H9 (cell line): ENCODE measurements around the gene TRMT1. TPM values are rescaled to one million over a fixed set of nuclear protein-coding genes. Genes with fewer than 3 reads are reported as not detected.

Experiments used
- DNase-seq: peaks from one replicate; pipeline ENCODE4 v3.0.0-alpha.2; 2017
- H2AFZ ChIP-seq: one replicate; pipeline ENCODE4 v1.6.1; 2013; ENCODE audit warnings: mild to moderate bottlenecking, low read length, control low read depth, moderate library complexity
- H2AK5ac ChIP-seq: 2 replicates; pipeline ENCODE4 v1.6.1; 2013; ENCODE audit warnings: low read length, control low read depth, mixed read lengths; ENCODE audit not compliant: insufficient read length
- H2BK120ac ChIP-seq: one replicate; pipeline ENCODE4 v1.6.1; 2013; ENCODE audit warnings: low read depth, mild to moderate bottlenecking, low read length, control low read depth, inconsistent platforms; ENCODE audit not compliant: poor library complexity, severe bottlenecking
- H2BK12ac ChIP-seq: 2 replicates; pipeline ENCODE4 v1.6.1; 2013; ENCODE audit warnings: low read length, control low read depth, mixed read lengths, low read depth; ENCODE audit not compliant: insufficient read length
- H2BK15ac ChIP-seq: 2 replicates; pipeline ENCODE4 v1.6.1; 2013; ENCODE audit warnings: low read depth, low read length, control low read depth
- H2BK20ac ChIP-seq: one replicate; pipeline ENCODE4 v1.6.1; 2013; ENCODE audit warnings: low read depth, mild to moderate bottlenecking, low read length, control low read depth, inconsistent platforms; ENCODE audit not compliant: poor library complexity, severe bottlenecking
- H2BK5ac ChIP-seq: 2 replicates; pipeline ENCODE4 v1.6.1; 2013; ENCODE audit warnings: low read length, control low read depth, mixed read lengths; ENCODE audit not compliant: insufficient read length
- H3K14ac ChIP-seq: 2 replicates; pipeline ENCODE4 v1.6.1; 2013; ENCODE audit warnings: low read length, control low read depth; ENCODE audit not compliant: insufficient read depth
- H3K18ac ChIP-seq: 2 replicates; pipeline ENCODE4 v1.6.1; 2013; ENCODE audit warnings: low read depth, mild to moderate bottlenecking, mixed read lengths, low read length, control low read depth; ENCODE audit not compliant: insufficient read length
- H3K23ac ChIP-seq: 2 replicates; pipeline ENCODE4 v1.6.1; 2013; ENCODE audit warnings: low read length, control low read depth, mixed read lengths, low read depth; ENCODE audit not compliant: insufficient read length
- H3K23me2 ChIP-seq: 2 replicates; pipeline ENCODE4 v1.6.1; 2013; ENCODE audit warnings: low read depth, mild to moderate bottlenecking, mixed read lengths, low read length, control low read depth; ENCODE audit not compliant: insufficient read length, poor library complexity, severe bottlenecking
- H3K27ac ChIP-seq: 2 replicates; pipeline ENCODE4 v1.5.1; 2013; ENCODE audit warnings: low read length, control low read depth, mixed read lengths, low read depth; ENCODE audit not compliant: insufficient read length
- H3K27me3 ChIP-seq: 2 replicates; pipeline ENCODE4 v1.6.1; 2013; ENCODE audit warnings: low read length, control low read depth, inconsistent platforms; ENCODE audit not compliant: insufficient read depth
- H3K4ac ChIP-seq: 2 replicates; pipeline ENCODE4 v1.6.1; 2013; ENCODE audit warnings: low read depth, mild to moderate bottlenecking, control low read depth, inconsistent platforms, low read length, moderate library complexity
- H3K4me1 ChIP-seq: 2 replicates; pipeline ENCODE4 v1.6.1; 2013; ENCODE audit warnings: low read length, control low read depth, inconsistent platforms; ENCODE audit not compliant: insufficient read depth
- H3K4me2 ChIP-seq: 2 replicates; pipeline ENCODE4 v1.6.1; 2013; ENCODE audit warnings: low read length, control low read depth, mixed read lengths; ENCODE audit not compliant: insufficient read length, insufficient read depth
- H3K56ac ChIP-seq: 2 replicates; pipeline ENCODE4 v1.6.1; 2013; ENCODE audit warnings: low read depth, mild to moderate bottlenecking, mixed read lengths, low read length, control low read depth; ENCODE audit not compliant: insufficient read length
- H3K79me1 ChIP-seq: 2 replicates; pipeline ENCODE4 v1.6.1; 2013; ENCODE audit warnings: low read depth, mild to moderate bottlenecking, moderate library complexity, low read length, control low read depth, inconsistent platforms; ENCODE audit not compliant: insufficient read depth, poor library complexity, severe bottlenecking
- H3K79me2 ChIP-seq: 2 replicates; pipeline ENCODE4 v1.6.1; 2013; ENCODE audit warnings: low read length, control low read depth, inconsistent platforms; ENCODE audit not compliant: insufficient read depth
- H3K9ac ChIP-seq: 2 replicates; pipeline ENCODE4 v1.6.1; 2013; ENCODE audit warnings: low read length, control low read depth, mixed read lengths; ENCODE audit not compliant: insufficient read length; ENCODE audit errors: extremely low read depth
- H3K9me3 ChIP-seq: one replicate; pipeline ENCODE4 v1.6.1; 2013; ENCODE audit warnings: low read depth, low read length, inconsistent platforms; ENCODE audit not compliant: control insufficient read depth
- H3T11ph ChIP-seq: one replicate; pipeline ENCODE4 v1.6.1; 2013; ENCODE audit warnings: mild to moderate bottlenecking, low read length, control low read depth, inconsistent platforms
- H4K20me1 ChIP-seq: one replicate; pipeline ENCODE4 v1.6.1; 2013; ENCODE audit not compliant: control insufficient read depth, insufficient read length, insufficient read depth
- H4K5ac ChIP-seq: 2 replicates; pipeline ENCODE4 v1.6.1; 2013; ENCODE audit warnings: low read depth, mild to moderate bottlenecking, mixed read lengths, low read length, control low read depth; ENCODE audit not compliant: insufficient read length
- H4K8ac ChIP-seq: replicated peaks from 2 replicates; pipeline ENCODE4 v1.6.1; 2013; ENCODE audit warnings: low read length, control low read depth, mixed read lengths, low read depth; ENCODE audit not compliant: insufficient read length
- H4K91ac ChIP-seq: 2 replicates; pipeline ENCODE4 v1.6.1; 2013; ENCODE audit warnings: low read depth, mild to moderate bottlenecking, moderate library complexity, mixed read lengths, low read length, control low read depth; ENCODE audit not compliant: insufficient read length
- H3K27ac Mint-ChIP-seq, 3 experiments: 2 replicates in 2 of 3; 3 replicates in 1 of 3; pipeline ENCODE4 v1.8.0; 2020 to 2021; ENCODE audit warnings: mixed read lengths in 3 of 3, mild to moderate bottlenecking in 1 of 3, moderate library complexity in 1 of 3
- H3K27me3 Mint-ChIP-seq: 2 replicates; pipeline ENCODE4 v1.8.0; 2021; ENCODE audit warnings: low read depth, mild to moderate bottlenecking, moderate library complexity, mixed read lengths
- H3K36me3 Mint-ChIP-seq, 3 experiments: 2 replicates in 2 of 3; 3 replicates in 1 of 3; pipeline ENCODE4 v1.8.0; 2020 to 2021; ENCODE audit warnings: low read depth in 3 of 3, mixed read lengths in 3 of 3; ENCODE audit not compliant: insufficient read depth in 1 of 3
- H3K4me1 Mint-ChIP-seq, 2 experiments: 2 replicates each; pipeline ENCODE4 v1.8.0; 2020; ENCODE audit warnings: mixed read lengths in 2 of 2
- H3K4me3 Mint-ChIP-seq, 2 experiments: 2 replicates in 1 of 2; 3 replicates in 1 of 2; pipeline ENCODE4 v1.8.0; 2020 to 2021; ENCODE audit warnings: mild to moderate bottlenecking in 2 of 2, mixed read lengths in 2 of 2, moderate library complexity in 1 of 2
- H3K9me3 Mint-ChIP-seq, 2 experiments: 2 replicates in 1 of 2; 3 replicates in 1 of 2; pipeline ENCODE4 v1.8.0; 2020; ENCODE audit warnings: mild to moderate bottlenecking in 2 of 2, mixed read lengths in 2 of 2, moderate library complexity in 1 of 2
- CTCF ChIP-seq: fragments of 200-600 bp; sonication (generic); conservative IDR thresholded peaks from 3 replicates; pipeline ENCODE4 v1.8.0; 2021; ENCODE audit warnings: antibody characterized with exemption, mild to moderate bottlenecking
- total RNA-seq: library from RNA; stranded (reverse); gene quantifications from 2 replicates; pipeline ENCODE4 v1.2.1, GENCODE V29; 2021

TRMT1 gene
- total RNA-seq, 1 experiment from 2014 or later, result 95.7 TPM

- no peaks in the 10 kb centered on the region for H3K36me3 Mint-ChIP-seq
- H3K27me3 ChIP-seq, result peaks cover 31% of the 10 kb centered on the region
- H2BK15ac ChIP-seq, result no peak overlapping the region
- H3K4me2 ChIP-seq, result no peak overlapping the region
- peaks cover 91% of the 10 kb centered on the region for H3K27me3 Mint-ChIP-seq
- H3T11ph ChIP-seq, result no peak overlapping the region
- no peaks in the 10 kb centered on the region for H3K9me3 ChIP-seq
- TF ChIP-seq CTCF, result no peak
- H3K18ac ChIP-seq, result no peak overlapping the region
- H2AFZ ChIP-seq, result no peak overlapping the region
- H3K27ac ChIP-seq, result no peak overlapping the region
- H4K5ac ChIP-seq, result no peak overlapping the region
- no peak overlapping the region for H2BK120ac ChIP-seq
- H3K9me3 Mint-ChIP-seq, result no peaks in the 10 kb centered on the region; a peak in 1 of 5 replicates
- peaks cover 7% of the 10 kb centered on the region for H3K23me2 ChIP-seq
- H4K20me1 ChIP-seq, result no peaks in the 10 kb centered on the region
- no peaks in the 10 kb centered on the region for H3K79me1 ChIP-seq
- H4K91ac ChIP-seq, result no peak overlapping the region
- H2AK5ac ChIP-seq, result no peak overlapping the region
- H2BK20ac ChIP-seq, result no peak overlapping the region
- H3K23ac ChIP-seq, result no peak overlapping the region
- H3K9ac ChIP-seq, result no peak overlapping the region
- H3K4ac ChIP-seq, result no peak overlapping the region
- no peak overlapping the region for H2BK12ac ChIP-seq
- no peak overlapping the region for H3K56ac ChIP-seq
- no peak for DNase-seq
- H4K8ac ChIP-seq, result no peak overlapping the region
- H3K4me1 Mint-ChIP-seq, result peaks cover 11 to 19% of the 10 kb centered on the region in 2 experiments
- no peak overlapping the region for H3K27ac Mint-ChIP-seq
- H3K14ac ChIP-seq, result no peak overlapping the region
- H2BK5ac ChIP-seq, result no peak overlapping the region
- H3K79me2 ChIP-seq, result no peaks in the 10 kb centered on the region
- no peak overlapping the region for H3K4me3 Mint-ChIP-seq
- H3K4me1 ChIP-seq, result peaks cover 3% of the 10 kb centered on the region; the same call in 1 of the 2 replicates
Observed at GRCh38 chr19:13062317-13062716, 54.2 kb downstream of the TRMT1 start.
